Tibial artery (tissue), 4 donors: ENCODE data around the gene ITGA2B.
"Not testable (repeated sequence)": the region's sequence is repeated elsewhere in the genome, so short reads cannot be mapped to it uniquely, and the experiment has no call there.

Experiments used
- DNase-seq, 2 donors: peaks; one replicate each; pipeline ENCODE4 v3.0.0-alpha.2; 2019
- H3K27ac ChIP-seq, 2 donors: fragments of 200-600 bp; sonication (generic) in 1 of 2; 1 replicate in 1 of 2; 2 replicates in 1 of 2; pipeline ENCODE4 v1.5.1; 2018 to 2019; ENCODE audit warnings: mild to moderate bottlenecking in 1 of 2
- H3K27me3 ChIP-seq, 2 donors: fragments of 200-600 bp; sonication (generic) in 1 of 2; one replicate each; pipeline versions ENCODE4 v1.5.1 to v1.6.0; 2016 to 2019
- H3K36me3 ChIP-seq, 3 donors: fragments of 200-600 bp; sonication (generic) in 2 of 3; one replicate each; pipeline ENCODE4 v1.5.1; 2016 to 2019; ENCODE audit warnings: mild to moderate bottlenecking in 2 of 3
- H3K4me1 ChIP-seq, 4 donors: fragments of 200-600 bp; sonication (generic) in 2 of 4; 1 replicate in 3 of 4; 2 replicates in 1 of 4; pipeline ENCODE4 v1.5.1; 2016 to 2019
- H3K4me3 ChIP-seq, 2 donors: fragments of 200-600 bp; sonication (generic) in 1 of 2; 1 replicate in 1 of 2; 2 replicates in 1 of 2; pipeline ENCODE4 v1.5.1; 2018 to 2019; ENCODE audit warnings: mild to moderate bottlenecking in 2 of 2
- H3K9me3 ChIP-seq, 3 donors: fragments of 200-600 bp; sonication (generic) in 1 of 3; one replicate each; pipeline ENCODE4 v1.5.1; 2016 to 2019
- CTCF ChIP-seq, 2 experiments: fragments of 200-600 bp in 1 of 2; fragments of 450-650 bp in 1 of 2; IDR thresholded peaks; one replicate each; pipeline ENCODE4 v1.5.1; 2017 to 2019; ENCODE audit warnings: antibody characterized with exemption in 2 of 2, mild to moderate bottlenecking in 1 of 2, moderate library complexity in 1 of 2
- intact Hi-C: fragments of 100-400 bp; cut with DNase I; formaldehyde crosslinking; loops from one replicate; pipeline ENCODE4 v1.15.0; 2023; ENCODE audit warnings: low total_unique reads

The ITGA2B gene

DNA sequence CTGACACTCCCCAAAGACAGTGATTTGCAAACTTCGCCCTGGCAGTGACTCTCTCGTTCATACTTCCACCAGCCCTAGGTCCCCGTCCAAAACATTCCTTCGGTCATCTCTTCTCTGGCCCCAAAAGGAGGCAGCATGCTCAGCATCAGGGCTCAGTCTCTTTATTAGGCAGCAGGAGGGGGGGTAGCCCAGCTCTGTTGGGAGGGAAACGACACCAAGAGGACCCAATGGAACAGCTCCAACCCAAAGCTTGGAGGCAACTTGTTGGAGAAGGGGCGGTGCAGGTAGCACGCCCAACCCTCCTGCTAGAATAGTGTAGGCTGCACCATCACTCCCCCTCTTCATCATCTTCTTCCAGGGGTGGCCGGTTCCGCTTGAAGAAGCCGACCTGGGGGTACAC, 17.4 kb downstream of the ITGA2B start:
- DNase-seq, result no peak
- intact Hi-C loops, result no loop called here
- Histone ChIP-seq H3K9me3 (no peaks in the 10 kb centered on the region), H3K27ac (no peak overlapping the region), H3K4me1 (no peaks in the 10 kb centered on the region), H3K4me3 (no peak overlapping the region), H3K27me3 (peaks cover 0 to 87% of the 10 kb centered on the region in 2 donors), H3K36me3 (no peaks in the 10 kb centered on the region)
- TF ChIP-seq CTCF (IDR thresholded peaks at IDR 0.05), result no peak

DNA sequence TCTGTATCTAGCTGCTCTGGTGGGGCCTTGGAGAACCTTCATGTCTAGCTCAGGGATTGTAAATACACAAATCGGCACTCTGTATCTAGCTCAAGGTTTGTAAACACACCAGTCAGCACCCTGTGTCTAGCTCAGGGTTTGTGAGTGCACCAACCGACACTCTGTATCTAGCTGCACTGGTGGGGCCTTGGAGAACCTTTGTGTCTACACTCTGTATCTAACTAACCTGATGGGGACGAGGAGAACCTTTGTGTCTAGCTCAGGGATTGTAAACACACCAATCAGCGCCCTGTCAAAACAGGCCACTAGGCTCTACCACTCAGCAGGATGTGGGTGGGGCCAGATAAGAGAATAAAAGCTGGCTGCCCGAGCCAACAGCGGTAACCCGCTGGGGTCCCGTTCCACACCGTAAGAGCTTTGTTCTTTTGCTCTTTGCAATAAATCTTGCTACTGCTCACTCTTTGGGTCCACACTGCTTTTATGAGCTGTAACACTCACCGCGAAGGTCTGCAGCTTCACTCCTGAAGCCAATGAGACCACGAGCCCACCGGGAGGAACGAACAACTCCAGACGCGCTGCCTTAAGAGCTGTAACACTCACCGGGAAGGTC, 19.9 kb downstream of the ITGA2B start:
- peaks cover 0 to 87% of the 10 kb centered on the region in 2 donors for H3K27me3 ChIP-seq
- DNase-seq, H3K27ac ChIP-seq, H3K4me3 ChIP-seq, H3K4me1 ChIP-seq, H3K36me3 ChIP-seq, H3K9me3 ChIP-seq, intact Hi-C loops: not testable (repeated sequence)

- H3K27ac ChIP-seq, H3K4me1 ChIP-seq, intact Hi-C loops, H3K9me3 ChIP-seq, H3K4me3 ChIP-seq, H3K36me3 ChIP-seq: not testable (repeated sequence)
- DNase-seq, result peak in 1 of 2 donors; percentile 59
- H3K27me3 ChIP-seq, result peaks cover 0 to 83% of the 10 kb centered on the region in 2 donors
Observed at GRCh38 chr17:44368391-44369243, 20.8 kb downstream of the ITGA2B start.

GRCh38 chr17:44367231-44367979, 22.0 kb downstream of the ITGA2B start:
- Histone ChIP-seq H3K4me3 (no peak overlapping the region), H3K9me3 (no peaks in the 10 kb centered on the region), H3K27ac (no peak overlapping the region), H3K27me3 (peaks cover 0 to 83% of the 10 kb centered on the region in 2 donors), H3K4me1 (peaks cover 0 to 19% (median 16%) of the 10 kb centered on the region in 4 donors), H3K36me3 (no peaks in the 10 kb centered on the region)
- no peak for DNase-seq
- intact Hi-C loops, result no loop called here
- no peak for TF ChIP-seq CTCF (IDR thresholded peaks at IDR 0.05)

- H3K36me3 ChIP-seq, H3K27ac ChIP-seq, H3K9me3 ChIP-seq, DNase-seq, intact Hi-C loops, H3K4me3 ChIP-seq: not testable (repeated sequence)
- Histone ChIP-seq H3K4me1 (peaks cover 0 to 20% (median 16%) of the 10 kb centered on the region in 4 donors), H3K27me3 (peaks cover 0 to 80% of the 10 kb centered on the region in 2 donors)
Observed at GRCh38 chr17:44365051-44365450, 24.4 kb downstream of the ITGA2B start.

DNA sequence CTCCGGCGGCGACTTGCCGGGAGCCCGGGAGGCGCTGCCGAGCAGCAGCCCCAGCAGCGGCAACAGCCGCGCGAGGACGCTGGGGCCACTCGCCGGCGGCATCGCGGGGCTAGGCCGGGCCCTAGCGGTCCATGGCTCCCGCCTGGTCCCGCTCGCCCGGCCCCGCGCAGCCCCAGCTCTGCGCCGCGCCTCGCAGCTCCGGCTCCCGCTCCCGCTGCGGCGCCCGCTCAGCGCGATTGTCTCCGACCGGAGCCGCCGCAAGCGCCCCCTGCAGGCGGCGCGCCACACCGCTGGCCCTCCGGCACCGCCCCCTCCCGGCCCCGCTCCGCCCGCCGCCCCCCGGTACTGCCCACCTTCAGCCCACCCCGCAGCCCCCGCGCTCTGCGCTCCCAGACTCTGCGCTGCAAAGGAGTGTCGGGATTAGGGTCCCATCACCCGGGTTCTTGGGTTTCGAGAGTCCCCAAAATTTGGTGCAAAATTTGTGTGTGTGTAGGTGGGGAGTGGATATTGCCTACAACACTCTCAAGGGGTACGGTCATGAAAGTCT, 25.8 kb downstream of the ITGA2B start, which contains the start of gene FAM171A2:
Gene FAM171A2, minus strand, starts transcription at position 241 of the 547 bp plus-strand sequence. Its CDS starts 139 bp downstream, at position 102.
- Histone ChIP-seq H3K9me3 (no peaks in the 10 kb centered on the region), H3K27me3 (peaks cover 0 to 67% of the 10 kb centered on the region in 2 donors), H3K4me1 (peaks cover 0 to 20% (median 16%) of the 10 kb centered on the region in 4 donors), H3K27ac (no peak within 1 kb of the TSS), H3K36me3 (no peaks in the 10 kb centered on the region), H3K4me3 (peak within 1 kb of the TSS; percentile 49 to 60)
- DNase-seq, result peak in 1 of 2 donors; percentile 67
- peak; percentile 56 to 58 for TF ChIP-seq CTCF (IDR thresholded peaks at IDR 0.05)
- intact Hi-C loops, result no loop called here
